CD4-positive, alpha-beta T cell treated with Interleukin-10 for 1 hour (primary cell): ENCODE results near the gene MLLT1.
A peak's percentile ranks its signal among the peaks of the same experiment; 100 is the strongest.

Experiments
- DNase-seq: peaks from one replicate; pipeline ENCODE4 v3.0.0-alpha.2; 2020

Gene MLLT1

GRCh38 chr19:6273701-6274601 lies 5.8 kb downstream of the MLLT1 start:
- DNase-seq = no peak

GRCh38 chr19:6272913-6273600 lies 6.7 kb downstream of the MLLT1 start:
- no peak for DNase-seq

GRCh38 chr19:6272411-6272791 lies 7.4 kb downstream of the MLLT1 start:
- DNase-seq = no peak

- no peak for DNase-seq
Observed at GRCh38 chr19:6271721-6272410, 7.9 kb downstream of the MLLT1 start.

- DNase-seq = no peak
Observed at GRCh38 chr19:6271251-6271650, 8.5 kb downstream of the MLLT1 start.

GRCh38 chr19:6270822-6271221 lies 9.0 kb downstream of the MLLT1 start:
- DNase-seq = no peak

- no peak for DNase-seq
Observed at GRCh38 chr19:6270076-6270745, 9.6 kb downstream of the MLLT1 start.

- no peak for DNase-seq
Observed at GRCh38 chr19:6269101-6269886, 10.5 kb downstream of the MLLT1 start.

GRCh38 chr19:6268382-6268771 lies 11.4 kb downstream of the MLLT1 start:
- DNase-seq = no peak

- DNase-seq = no peak
Observed at GRCh38 chr19:6267552-6268381, 12.0 kb downstream of the MLLT1 start.

GRCh38 chr19:6264803-6265202 lies 15.0 kb downstream of the MLLT1 start:
- no peak for DNase-seq

- no peak for DNase-seq
Observed at GRCh38 chr19:6263735-6264444, 15.9 kb downstream of the MLLT1 start.

- no peak for DNase-seq
Observed at GRCh38 chr19:6263306-6263705, 16.5 kb downstream of the MLLT1 start.

- no peak for DNase-seq
Observed at GRCh38 chr19:6262519-6262918, 17.3 kb downstream of the MLLT1 start.

- no peak for DNase-seq
Observed at GRCh38 chr19:6261883-6262282, 17.9 kb downstream of the MLLT1 start.

- DNase-seq = peak; percentile 30
Observed at GRCh38 chr19:6260912-6261650, 18.7 kb downstream of the MLLT1 start.

- DNase-seq = no peak
Observed at GRCh38 chr19:6260376-6260775, 19.4 kb downstream of the MLLT1 start.

GRCh38 chr19:6259312-6259861 lies 20.4 kb downstream of the MLLT1 start:
- DNase-seq = no peak

GRCh38 chr19:6258812-6259311 lies 20.9 kb downstream of the MLLT1 start:
- no peak for DNase-seq
